Measurements from ENCODE around the gene OR1D5.
"Not testable (repeated sequence)": the region's sequence is repeated elsewhere in the genome, so short reads cannot be mapped to it uniquely, and the experiment has no call there.

OR1D5 gene

DNA sequence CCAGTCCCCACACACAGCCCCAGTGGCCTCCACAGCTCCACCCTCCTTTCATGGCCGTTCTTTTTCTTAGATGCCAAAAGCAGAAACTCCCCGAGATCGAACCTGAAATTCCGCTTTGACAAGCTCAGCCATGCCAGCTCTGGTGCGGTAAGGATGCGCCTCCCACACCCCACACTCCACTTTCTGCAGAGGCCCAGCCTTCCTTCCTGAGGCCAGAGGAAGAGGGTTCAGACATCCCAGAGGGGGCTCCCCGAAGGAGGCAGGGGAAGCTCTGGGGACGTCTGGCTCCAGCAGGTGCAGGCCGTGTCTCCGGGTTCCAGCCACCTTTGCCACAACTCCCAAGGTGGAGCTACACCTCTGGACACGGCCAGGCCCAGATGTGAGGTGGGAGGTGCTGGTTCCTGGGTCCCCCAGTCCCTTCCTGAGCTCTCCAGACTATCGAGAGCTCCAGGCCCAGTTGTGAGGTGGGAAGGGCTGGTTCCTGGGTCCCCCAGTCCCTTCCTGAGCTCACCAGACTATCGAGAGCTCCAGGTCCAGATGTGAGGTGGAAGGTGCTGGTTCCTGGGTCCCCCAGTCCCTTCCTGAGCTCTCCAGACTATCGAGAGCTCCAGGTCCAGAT, 32.4 kb downstream of the OR1D5 start:
- not testable (repeated sequence) for DNase-seq

DNA sequence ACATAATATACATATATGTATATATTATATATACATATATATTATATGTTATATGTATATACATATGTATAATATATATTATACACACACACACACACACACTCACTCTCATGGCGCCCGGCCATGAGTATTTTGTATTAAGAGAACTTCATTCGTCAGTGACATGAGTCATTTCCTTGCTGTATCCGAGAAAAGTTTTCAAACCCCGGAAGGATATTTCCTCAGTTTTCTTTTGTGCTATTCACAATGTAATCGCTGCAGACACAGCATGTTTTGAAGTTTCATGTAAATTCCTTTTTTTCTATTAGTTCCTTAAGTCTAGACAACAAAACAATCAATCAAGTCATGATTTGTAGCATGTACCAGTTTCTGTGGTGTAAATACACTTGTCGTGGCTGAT, 33.3 kb downstream of the OR1D5 start:
- DNase-seq: peak; percentile 79

DNA sequence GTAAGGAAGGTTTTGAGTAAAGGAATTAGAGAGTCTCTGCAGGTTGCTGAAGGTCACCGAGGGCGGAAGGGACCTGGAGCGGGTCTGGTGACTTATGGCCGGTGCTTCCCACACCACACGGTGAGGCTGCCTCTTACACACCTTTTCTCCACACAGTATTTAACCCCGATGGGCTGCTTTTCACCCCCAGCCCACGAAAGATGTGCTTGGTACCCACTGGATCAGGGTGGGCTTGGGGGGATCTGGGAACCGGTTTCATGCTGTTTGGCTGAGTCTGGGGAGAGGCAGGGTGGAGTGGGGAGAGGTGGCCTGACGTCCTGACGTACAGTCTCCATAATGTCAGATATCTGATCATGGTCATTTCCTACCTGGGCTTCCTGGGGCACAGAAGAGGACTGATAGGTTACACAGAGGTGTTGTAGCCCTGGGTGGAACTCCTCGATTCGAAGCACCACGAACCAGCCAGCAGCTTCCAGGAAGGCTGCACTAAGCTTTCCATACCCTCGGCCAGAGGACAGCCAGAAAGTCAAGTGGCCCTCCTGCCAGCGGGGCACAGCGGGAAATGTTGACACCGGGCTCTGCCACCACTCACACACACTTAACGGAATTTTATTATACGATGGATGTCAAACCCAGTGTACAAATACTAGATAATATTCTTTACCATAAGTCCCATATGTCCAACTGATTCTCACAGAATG, 34.0 kb downstream of the OR1D5 start:
- no peak for DNase-seq

DNA sequence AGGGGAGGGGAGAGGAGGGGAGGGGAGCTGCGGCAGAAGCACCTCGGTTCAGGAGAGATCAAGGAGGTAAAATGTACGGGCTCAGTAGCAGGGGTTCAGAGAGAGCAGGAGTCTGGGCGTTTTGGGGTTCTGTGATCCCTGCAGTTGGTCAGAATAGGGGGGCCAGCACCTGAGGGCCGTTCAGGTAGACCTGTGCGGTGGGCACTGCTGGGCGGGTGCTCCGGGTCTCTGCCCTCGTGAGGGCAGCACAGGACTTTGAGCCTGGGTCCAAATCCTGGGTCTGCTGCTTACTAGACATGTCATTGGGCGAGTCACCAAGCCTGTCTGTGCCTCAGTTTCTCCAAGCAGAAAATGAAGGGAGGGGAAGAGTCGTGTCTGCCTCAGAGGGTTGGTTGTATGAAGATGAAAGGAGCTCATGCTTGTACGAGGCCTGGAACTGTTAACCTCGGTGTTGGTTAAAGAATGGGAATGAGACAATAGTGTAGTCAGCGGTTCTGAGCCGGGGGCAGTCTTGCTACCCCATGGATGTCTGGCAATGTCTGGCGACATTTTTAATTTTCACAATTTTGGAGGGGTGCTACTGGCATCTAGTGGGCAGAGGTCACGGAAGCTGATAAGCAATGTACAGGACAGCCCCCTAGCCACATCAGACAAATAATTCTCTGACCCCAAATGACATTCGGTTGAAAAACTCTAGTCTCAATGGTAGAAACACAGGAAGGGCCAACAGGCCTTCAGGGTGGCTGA, 35.4 kb downstream of the OR1D5 start:
- DNase-seq: no peak

DNA sequence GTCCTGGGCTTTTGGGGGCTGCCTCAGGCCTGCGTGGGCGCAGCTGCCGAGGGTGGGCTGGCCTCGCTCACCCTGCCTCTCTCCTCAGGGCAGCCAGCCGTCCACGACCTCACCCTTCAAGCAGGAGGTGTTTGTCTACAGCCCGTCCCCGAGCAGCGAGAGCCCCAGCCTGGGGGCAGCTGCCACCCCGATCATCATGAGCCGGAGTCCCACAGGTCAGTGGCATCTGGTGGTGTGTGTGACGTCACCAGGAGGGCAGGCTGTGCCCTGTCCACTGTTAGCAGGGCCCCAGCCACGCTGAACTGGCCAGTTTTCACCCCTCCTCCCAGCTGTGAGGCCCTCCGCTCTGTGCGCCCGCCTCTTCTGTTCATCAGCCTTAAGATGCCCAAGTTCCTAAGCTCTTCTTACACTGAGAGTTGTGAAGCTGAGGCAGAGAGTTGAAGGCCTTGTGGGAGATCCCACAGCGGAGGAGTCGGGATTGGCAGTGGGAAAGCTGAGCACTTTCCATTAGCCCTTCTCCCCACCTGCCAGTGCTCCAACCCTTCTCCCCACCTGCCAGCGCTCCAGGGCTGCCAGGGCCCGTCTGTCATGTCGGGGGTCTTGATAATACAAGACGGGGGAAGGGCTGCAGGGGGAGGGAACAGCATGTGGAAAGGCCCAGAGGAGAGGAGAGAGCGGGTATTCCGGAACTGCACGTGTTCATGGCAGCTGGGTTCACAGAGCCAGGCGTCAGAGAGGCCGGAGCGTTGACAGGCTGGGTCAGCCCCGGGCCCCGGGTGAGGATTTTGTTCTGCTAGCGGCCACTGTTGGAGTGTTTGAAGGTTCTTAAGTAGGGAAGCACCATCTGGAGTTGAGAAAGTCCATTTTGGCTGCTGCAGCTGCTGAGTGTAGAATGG, 36.3 kb downstream of the OR1D5 start:
- no peak for DNase-seq

DNA sequence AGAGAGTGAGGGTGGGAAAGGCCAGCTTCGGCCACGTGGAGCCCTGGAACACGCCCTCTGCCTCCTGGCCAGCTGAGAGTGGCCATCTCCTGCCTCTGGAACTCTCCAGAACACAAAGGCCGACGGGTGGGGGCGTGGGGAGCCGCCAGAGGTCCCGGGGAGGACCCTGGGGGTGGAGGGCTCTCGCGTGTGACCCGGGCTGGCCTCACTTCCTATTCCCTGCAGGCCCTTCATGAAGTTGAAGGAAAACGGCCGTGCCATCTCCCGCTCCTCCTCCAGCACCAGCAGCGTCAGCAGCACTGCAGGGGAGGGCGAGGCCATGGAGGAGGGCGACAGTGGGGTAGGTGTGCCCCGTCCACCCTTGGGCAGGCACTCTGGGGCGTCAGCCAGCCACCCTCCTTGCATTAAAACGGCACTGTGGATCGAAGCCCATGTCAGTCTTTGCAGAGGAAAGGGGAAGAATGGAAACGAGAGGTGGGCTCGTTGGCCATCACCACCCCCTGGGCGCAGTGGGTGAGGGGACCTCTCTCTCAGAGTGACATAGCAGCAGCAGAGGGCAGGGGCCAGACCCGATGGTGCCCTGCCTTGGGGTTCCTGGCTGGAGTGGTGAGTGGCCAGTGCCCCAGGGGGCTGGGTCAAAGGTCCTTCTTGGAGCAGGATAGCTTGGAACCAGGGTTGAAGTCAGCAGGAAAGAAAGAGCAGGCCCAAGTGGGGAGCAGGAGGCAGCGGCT, 37.1 kb downstream of the OR1D5 start:
- no peak for DNase-seq

DNA sequence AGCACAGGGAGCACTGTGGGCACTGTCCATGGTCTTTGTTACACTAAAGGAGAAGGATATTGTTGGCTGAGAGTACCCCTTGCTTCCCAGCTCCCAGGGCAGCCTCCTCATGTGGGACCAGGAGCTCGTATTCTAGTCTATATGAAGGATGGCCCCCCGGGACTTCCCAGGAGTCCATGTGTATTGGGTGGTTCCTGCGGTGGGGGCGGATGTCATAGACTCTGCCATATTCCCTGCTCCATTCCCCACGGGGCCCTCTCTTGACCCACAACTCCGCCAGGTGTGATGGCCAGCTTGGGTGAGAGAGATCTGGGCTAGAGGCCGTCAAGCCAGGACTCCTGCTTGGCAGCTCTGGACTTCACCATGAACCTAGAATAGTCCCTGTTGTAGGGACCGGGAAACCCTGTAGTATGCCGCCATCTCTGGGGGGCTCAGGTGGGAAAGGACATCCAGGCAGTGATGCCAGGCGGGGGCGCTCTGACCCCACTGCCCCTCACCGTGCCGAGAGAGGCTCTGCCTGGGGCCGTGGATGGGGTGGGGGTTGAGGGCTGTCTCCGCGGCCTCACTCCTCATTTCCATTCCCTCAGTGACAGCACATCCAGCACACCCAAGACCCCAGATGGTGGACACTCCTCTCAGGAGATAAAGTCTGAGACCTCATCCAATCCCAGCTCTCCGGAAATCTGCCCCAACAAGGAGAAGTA, 37.8 kb downstream of the OR1D5 start:
- DNase-seq: no peak

DNA sequence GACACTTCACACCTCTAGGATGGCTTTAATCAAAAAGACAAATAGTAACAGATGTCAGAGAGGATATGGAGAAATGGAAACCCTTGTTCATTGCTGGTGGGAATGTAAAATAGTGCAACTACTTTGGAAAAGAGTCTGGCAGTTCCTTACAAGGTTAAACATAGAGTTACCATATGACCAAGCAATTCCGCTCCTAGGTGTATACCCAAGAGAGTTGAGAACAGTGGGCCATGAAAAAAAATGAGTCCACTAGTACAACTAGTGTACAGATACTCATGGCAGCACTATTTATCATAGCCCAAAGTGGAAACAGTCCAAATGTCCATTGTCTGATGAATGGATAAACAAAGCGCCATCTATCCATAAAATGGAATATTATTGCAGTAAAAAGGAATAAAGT, 39.1 kb downstream of the OR1D5 start:
- no peak for DNase-seq

DNA sequence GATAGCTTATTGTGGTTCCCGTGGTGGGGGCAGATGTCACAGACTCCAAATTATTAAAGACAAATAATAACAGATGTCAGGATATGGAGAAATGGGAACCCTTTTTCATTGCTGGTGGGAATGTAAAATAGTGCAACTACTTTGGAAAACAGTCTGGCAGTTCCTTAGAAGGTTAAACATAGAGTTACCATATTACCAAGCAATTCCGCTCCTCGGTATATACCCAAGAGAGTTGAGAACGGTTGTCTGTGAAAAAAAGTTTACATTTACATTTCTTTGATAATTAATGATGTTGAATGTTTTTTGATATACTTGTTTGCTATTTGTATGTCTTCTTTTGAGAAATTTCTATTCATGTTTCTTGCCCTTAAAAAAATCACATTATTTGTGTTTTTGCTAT, 41.2 kb downstream of the OR1D5 start:
- no peak for DNase-seq

DNA sequence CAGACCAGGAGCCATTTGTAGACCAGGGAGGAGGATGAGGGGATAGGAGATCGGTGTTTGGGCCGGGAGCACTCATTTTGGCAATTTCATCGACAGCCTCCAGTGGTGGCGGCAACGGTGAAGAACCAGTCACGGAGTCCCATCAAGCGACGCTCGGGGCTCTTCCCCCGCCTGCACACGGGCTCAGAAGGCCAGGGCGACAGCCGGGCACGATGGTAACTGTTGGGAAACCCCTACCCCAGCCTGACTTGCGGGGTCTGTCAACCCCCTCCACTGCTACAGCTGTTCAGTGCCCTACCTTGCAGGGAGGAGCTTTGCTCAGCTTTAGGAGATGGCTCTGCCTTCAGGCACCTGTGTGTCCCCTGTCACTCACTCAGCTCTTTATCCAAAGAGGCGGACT, 43.0 kb downstream of the OR1D5 start:
- no peak for DNase-seq

DNA sequence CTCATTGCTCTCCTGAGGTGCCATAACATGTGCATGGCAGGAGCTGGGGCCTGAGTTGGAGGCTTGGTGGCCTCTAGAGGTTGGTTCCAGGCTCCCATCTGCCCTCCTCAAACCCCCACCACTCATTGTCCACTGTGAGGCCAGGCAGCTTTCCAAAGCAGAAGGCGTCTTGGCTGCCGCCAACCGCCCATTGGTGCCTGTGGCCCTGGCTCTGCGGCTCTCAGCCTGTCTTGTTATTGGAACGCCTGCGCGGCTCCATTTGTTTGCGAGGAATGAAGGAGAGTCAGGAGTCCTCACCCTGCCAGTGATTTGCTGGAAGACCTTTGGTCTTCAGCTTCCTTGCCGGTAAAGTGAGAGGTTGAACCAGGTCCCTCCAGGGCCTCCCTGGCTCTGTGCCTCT, 43.6 kb downstream of the OR1D5 start:
- no peak for DNase-seq

DNA sequence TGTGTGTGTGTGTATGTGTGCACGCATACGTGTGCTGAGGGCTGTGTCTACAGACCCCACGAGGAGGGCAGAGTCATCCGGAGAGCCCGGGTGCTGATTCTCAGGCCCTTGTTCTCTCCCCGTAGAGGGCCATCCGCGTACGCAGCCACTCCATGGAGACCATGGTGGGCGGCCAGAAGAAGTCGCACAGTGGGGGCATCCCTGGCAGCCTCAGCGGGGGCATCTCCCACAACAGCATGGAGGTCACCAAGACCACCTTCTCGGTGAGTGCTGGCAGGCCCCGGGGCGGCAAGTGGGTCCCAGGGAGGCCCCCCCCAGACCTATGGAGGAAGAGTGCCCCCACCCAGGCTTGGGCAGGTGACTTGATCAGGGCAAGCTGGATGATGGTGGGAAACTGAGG, 45.5 kb downstream of the OR1D5 start:
- DNase-seq: no peak

DNA sequence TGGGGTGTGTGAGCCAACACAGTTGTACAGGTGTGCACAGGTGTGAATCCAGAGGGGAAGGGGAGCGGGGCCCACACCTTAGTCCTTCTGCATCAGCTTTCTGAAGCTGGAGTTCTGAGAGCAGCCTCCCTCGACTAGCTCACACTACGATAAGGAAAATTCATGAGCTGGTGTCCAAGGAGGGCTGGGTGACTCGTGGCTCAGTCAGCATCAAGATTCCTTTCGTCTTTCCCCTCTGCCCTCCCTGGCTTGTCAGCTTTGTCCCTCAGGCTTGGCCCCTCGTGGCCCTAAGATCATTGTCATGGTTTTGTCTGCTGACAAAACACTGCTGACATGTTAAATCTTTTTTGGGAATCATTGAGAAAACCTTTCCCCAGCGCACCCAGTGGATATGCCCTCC, 47.5 kb downstream of the OR1D5 start:
- DNase-seq: peak; percentile 80

DNA sequence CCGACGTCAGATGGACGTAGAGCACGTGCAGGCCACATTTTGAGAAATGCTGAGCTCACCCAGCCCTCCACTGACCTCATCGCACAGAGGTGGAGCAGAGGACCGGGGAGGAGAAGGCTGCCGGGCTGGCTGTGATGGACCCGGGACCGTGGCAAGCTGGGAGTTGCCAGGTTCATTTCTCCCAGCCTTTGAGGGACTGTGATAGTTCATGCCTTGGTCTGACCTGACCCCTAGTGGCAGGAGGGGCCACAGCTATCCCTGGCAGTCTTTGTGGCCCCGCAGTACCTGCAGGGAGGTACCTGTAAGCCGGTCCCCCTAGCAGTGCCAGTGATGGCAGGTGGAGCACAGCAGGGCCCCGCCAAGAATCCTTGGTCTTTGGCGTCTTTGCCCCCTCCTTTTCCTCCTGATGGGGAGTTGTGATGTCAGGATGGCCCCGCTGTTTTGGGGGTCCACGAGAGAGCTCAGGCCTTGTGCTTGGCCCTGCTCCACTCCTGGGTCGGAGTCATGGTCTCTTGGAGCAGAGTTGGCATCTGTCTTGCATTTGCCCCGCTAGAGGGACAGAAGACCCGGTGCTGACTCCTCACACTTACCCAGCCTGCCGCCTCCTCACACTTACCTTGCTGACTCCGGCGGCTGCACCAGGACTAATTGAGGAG, 50.4 kb downstream of the OR1D5 start:
- DNase-seq: peak; percentile 51

Data from fibroblast of skin of back (primary cell).